ENCODE measurements around the gene KCNA4. TPM values are rescaled to one million over a fixed set of nuclear protein-coding genes. Genes with fewer than 3 reads are reported as not detected.

The KCNA4 gene
- total RNA-seq = 1.1 TPM in 1 of 2 replicates, not detected in the other

GRCh38 chr11:30016588-30017363 lies at the start of gene KCNA4:
KCNA4 (minus strand) TSS chr11:30017030; CDS start chr11:30012678, 4,352 bp downstream.

Other genes starting within 250 kb of the KCNA4 start
- not detected in 2 replicates for gene FSHB, start 214.0 kb upstream of the KCNA4 start, total RNA-seq